Measurements from ENCODE around the gene PLD4. TPM values are rescaled to one million over a fixed set of nuclear protein-coding genes. Genes with fewer than 3 reads are reported as not detected.
"Not testable (repeated sequence)": the region's sequence is repeated elsewhere in the genome, so short reads cannot be mapped to it uniquely, and the experiment has no call there.

Gene PLD4
- total RNA-seq, 2 experiments from 2014 or later, result not detected

GRCh38 chr14:104882325-104882973 lies 42.2 kb upstream of the PLD4 start:
- intact Hi-C loops (cut with micrococcal nuclease), result no loop called here
- POLR2A ChIA-PET, result no interaction called here
- Mint-ChIP-seq H3K27ac (no peak overlapping the region), H3K9me3 (no peaks in the 10 kb centered on the region), H3K4me1 (ENCODE audit: low read depth) (no peaks in the 10 kb centered on the region), H3K4me3 (no peak overlapping the region), H3K27me3 (no peaks in the 10 kb centered on the region), H3K36me3 (no peaks in the 10 kb centered on the region)
- CTCF ChIA-PET, result no interaction called here
- peak; percentile 28 for DNase-seq

DNA sequence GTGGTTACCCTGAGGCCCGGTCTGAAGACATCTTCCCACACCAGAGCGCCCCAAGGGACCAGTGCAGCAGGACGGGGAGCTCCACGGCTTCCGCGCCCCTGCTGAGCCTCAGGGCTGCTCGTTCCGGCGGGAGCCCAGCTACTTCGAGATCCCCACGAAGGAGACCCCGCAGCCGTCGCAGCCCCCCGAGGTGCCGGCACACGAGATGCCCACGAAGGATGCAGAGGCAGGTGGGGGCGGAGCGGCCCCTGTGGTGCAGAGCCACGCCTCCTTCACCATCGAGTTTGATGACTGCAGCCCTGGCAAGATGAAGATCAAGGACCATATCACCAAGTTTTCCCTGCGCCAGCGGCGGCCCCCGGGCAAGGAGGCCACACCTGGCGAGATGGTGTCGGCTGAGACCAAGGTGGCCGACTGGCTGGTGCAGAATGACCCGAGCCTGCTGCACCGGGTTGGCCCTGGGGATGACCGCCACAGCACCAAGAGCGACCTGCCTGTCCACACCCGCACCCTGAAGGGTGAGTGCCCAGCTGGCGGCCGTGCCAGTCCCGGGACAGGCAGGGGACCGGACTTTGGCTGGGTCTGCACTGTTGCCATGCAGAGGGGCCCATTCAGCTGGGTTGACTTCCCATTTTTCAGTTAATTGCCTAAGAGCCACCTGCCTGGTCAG lies 41.6 kb upstream of the PLD4 start:
- Mint-ChIP-seq H3K27me3 (no peaks in the 10 kb centered on the region), H3K27ac (no peak overlapping the region), H3K4me1 (ENCODE audit: low read depth) (no peaks in the 10 kb centered on the region), H3K9me3 (no peaks in the 10 kb centered on the region), H3K4me3 (no peak overlapping the region), H3K36me3 (no peaks in the 10 kb centered on the region)
- CTCF ChIA-PET, result no interaction called here
- POLR2A ChIA-PET, result no interaction called here
- intact Hi-C loops (cut with micrococcal nuclease), result no loop called here
- no peak for DNase-seq

- no peaks in the 10 kb centered on the region for H3K4me1 Mint-ChIP-seq (ENCODE audit: low read depth)
- POLR2A ChIA-PET, result no interaction called here
- no peak for DNase-seq
- no peaks in the 10 kb centered on the region for H3K9me3 Mint-ChIP-seq
- no peak overlapping the region for H3K4me3 Mint-ChIP-seq
- H3K27ac Mint-ChIP-seq, result no peak overlapping the region
- CTCF ChIA-PET, result no interaction called here
- intact Hi-C loops (cut with micrococcal nuclease), result no loop called here
- H3K27me3 Mint-ChIP-seq, result no peaks in the 10 kb centered on the region
- H3K36me3 Mint-ChIP-seq, result no peaks in the 10 kb centered on the region
Measured at GRCh38 chr14:104883681-104884361, 40.9 kb upstream of the PLD4 start.

GRCh38 chr14:104884381-104884780 lies 40.3 kb upstream of the PLD4 start:
- H3K4me1 Mint-ChIP-seq (ENCODE audit: low read depth), result not testable (repeated sequence)

DNA sequence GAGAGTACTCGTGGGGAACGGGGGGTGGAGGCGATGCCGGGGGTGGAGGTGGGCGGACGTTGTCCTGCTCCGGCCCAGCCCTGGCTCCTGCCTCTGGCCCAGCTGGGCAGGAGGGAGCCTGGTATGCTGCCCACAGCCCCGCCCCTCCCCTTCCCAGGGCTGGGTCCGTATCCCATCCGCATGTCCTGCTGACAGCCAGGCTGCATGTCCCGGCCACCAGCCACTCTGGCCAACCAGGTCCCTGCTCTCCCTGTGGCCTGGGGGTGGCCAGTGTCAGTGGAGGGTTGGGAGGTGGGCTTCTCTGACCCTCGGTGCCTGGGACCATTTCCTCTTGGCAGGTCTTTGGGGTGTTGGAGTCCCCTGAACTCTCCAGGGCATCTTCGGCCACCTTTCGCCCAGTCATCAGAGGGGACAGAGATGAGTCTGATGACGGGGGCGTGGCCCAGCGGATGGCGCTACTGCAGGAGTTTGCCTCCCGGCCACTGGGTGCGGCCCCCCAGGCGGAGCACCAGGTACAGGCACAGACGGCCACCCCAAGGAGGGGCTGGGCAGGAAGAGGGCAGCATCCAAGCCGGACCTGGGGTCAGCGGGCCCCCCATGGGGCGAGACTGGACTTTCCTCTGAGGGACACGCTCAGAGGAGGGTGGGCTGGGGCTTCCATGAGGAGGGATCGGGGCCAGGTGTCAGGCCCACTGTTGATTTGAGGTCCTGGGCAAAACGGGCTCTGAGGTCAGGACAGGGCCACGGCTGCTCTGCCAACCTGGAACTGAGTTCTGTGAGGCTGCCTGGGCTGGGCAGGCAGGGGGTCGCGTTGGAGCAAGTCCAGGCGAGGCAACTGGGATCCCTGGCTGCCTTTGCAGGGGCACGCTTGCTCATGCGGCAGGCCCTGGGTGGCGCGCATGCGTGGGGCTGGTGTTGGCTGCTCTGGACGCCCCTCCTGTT lies 39.4 kb upstream of the PLD4 start:
- Mint-ChIP-seq H3K4me3 (no peak overlapping the region), H3K36me3 (no peaks in the 10 kb centered on the region), H3K27ac (no peak overlapping the region), H3K9me3 (no peaks in the 10 kb centered on the region), H3K4me1 (ENCODE audit: low read depth) (no peaks in the 10 kb centered on the region), H3K27me3 (no peaks in the 10 kb centered on the region)
- intact Hi-C loops (cut with micrococcal nuclease), result no loop called here
- ChIA-PET CTCF (no interaction called here), POLR2A (no interaction called here)
- DNase-seq, result no peak

More at GRCh38 chr14:104884381-104884780, 40.3 kb upstream of the PLD4 start:
- intact Hi-C loops (cut with micrococcal nuclease); CTCF ChIA-PET; H3K27ac Mint-ChIP-seq; H3K36me3 Mint-ChIP-seq; DNase-seq; H3K4me3 Mint-ChIP-seq; H3K27me3 Mint-ChIP-seq; H3K9me3 Mint-ChIP-seq; POLR2A ChIA-PET: not testable (repeated sequence)

- H3K27ac Mint-ChIP-seq, result no peak overlapping the region
- POLR2A ChIA-PET, result no interaction called here
- DNase-seq, result no peak
- intact Hi-C loops (cut with micrococcal nuclease), result no loop called here
- CTCF ChIA-PET, result interaction anchor here (1.6 kb wide), 1 partner anchor 10 kb away, joined by 5 read pairs; no protein-coding TSS in a partner anchor
- no peaks in the 10 kb centered on the region for H3K9me3 Mint-ChIP-seq
- no peaks in the 10 kb centered on the region for H3K4me1 Mint-ChIP-seq (ENCODE audit: low read depth)
- H3K36me3 Mint-ChIP-seq, result no peaks in the 10 kb centered on the region
- no peaks in the 10 kb centered on the region for H3K27me3 Mint-ChIP-seq
- H3K4me3 Mint-ChIP-seq, result no peak overlapping the region
Measured at GRCh38 chr14:104885973-104886689, 38.5 kb upstream of the PLD4 start.

DNA sequence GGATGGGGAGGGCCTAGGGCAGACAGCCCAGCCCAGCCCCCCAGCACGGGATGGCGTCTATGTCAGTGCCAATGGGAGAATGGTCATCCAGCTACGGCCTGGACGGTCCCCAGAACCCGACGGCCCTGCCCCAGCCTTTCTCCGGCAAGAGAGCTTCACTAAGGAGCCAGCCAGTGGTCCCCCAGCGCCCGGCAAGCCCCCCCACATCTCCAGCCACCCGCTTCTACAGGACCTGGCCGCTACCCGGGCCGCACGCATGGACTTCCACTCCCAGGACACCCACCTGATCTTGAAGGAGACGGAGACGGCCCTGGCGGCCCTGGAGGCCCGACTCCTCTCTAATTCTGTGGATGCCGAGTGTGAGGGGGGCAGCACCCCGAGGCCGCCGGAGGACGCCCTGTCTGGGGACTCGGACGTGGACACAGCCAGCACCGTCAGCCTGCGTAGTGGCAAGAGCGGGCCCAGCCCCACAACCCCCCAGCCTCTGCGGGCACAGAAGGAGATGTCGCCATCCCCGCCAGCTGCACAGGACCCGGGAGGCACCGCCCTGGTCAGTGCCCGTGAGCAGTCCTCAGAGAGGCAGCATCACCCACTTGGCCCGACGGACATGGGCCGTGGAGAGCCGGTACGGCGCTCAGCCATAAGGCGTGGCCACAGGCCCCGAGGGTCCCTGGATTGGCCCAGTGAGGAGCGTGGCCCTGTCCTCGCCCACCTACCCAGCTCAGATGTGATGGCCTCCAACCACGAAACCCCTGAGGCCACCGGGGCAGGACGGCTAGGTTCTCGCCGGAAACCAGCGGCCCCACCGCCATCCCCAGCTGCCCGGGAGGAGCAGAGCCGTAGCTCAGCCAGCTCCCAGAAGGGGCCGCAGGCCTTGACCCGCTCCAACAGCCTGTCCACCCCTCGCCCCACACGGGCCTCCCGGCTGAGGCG lies 37.7 kb upstream of the PLD4 start:
- no peaks in the 10 kb centered on the region for H3K27me3 Mint-ChIP-seq
- intact Hi-C loops (cut with micrococcal nuclease), result no loop called here
- no peak overlapping the region for H3K4me3 Mint-ChIP-seq

DNA sequence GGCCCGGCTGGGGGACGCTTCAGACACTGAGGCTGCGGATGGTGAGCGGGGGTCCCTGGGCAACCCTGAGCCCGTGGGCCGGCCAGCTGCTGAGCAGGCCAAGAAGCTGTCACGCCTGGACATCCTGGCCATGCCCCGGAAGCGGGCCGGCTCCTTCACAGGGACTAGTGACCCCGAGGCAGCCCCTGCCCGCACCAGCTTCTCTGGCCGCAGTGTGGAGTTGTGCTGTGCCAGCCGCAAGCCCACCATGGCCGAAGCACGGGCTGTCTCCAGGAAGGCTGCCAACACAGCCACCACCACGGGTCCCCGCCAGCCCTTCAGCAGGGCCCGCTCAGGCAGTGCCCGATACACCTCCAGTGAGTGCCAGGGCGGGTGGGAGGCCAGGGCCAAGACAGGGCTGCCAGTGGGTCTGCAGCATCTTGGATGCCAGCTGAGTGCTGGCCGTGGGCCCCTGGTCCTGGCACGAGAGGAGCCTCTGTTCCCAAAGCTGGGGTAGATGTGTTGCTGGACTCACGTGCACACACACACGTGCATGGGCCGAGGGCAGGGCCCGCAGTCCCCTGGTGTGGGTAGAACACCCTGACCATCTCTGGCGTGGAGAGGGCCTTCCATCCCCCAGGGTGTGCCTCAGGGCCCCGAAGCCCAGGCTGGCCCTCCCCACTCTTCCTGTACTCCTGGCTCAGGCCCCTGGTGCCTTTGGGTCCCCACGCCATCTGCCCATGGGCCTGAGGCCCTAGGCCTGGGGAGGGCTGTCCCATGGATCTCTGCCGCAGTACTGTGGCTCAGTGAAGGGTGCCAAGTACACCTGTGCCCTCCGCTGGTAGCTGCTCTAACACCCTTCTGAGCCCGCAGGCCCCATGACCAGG lies 36.8 kb upstream of the PLD4 start:
- Mint-ChIP-seq H3K9me3 (no peaks in the 10 kb centered on the region), H3K27ac (no peak overlapping the region), H3K36me3 (no peaks in the 10 kb centered on the region), H3K27me3 (no peaks in the 10 kb centered on the region), H3K4me1 (ENCODE audit: low read depth) (no peaks in the 10 kb centered on the region), H3K4me3 (no peak overlapping the region)
- CTCF ChIA-PET, result interaction anchor here (1.6 kb wide), 1 partner anchor 9 kb away, joined by 5 read pairs; no protein-coding TSS in a partner anchor
- DNase-seq, result no peak
- intact Hi-C loops (cut with micrococcal nuclease), result no loop called here
- POLR2A ChIA-PET, result interaction anchor here (0.5 kb wide), 1 partner anchor 17 kb away, joined by 3 read pairs; no protein-coding TSS in a partner anchor

More for the DNA sequence above, 37.7 kb upstream of the PLD4 start:
- no peaks in the 10 kb centered on the region for H3K36me3 Mint-ChIP-seq
- H3K4me1 Mint-ChIP-seq (ENCODE audit: low read depth), result no peaks in the 10 kb centered on the region
- H3K9me3 Mint-ChIP-seq, result no peaks in the 10 kb centered on the region
- no peak for DNase-seq
- CTCF ChIA-PET, result interaction anchor here (1.6 kb wide), 1 partner anchor 10 kb away, joined by 5 read pairs; no protein-coding TSS in a partner anchor
- POLR2A ChIA-PET, result no interaction called here
- H3K27ac Mint-ChIP-seq, result no peak overlapping the region

DNA sequence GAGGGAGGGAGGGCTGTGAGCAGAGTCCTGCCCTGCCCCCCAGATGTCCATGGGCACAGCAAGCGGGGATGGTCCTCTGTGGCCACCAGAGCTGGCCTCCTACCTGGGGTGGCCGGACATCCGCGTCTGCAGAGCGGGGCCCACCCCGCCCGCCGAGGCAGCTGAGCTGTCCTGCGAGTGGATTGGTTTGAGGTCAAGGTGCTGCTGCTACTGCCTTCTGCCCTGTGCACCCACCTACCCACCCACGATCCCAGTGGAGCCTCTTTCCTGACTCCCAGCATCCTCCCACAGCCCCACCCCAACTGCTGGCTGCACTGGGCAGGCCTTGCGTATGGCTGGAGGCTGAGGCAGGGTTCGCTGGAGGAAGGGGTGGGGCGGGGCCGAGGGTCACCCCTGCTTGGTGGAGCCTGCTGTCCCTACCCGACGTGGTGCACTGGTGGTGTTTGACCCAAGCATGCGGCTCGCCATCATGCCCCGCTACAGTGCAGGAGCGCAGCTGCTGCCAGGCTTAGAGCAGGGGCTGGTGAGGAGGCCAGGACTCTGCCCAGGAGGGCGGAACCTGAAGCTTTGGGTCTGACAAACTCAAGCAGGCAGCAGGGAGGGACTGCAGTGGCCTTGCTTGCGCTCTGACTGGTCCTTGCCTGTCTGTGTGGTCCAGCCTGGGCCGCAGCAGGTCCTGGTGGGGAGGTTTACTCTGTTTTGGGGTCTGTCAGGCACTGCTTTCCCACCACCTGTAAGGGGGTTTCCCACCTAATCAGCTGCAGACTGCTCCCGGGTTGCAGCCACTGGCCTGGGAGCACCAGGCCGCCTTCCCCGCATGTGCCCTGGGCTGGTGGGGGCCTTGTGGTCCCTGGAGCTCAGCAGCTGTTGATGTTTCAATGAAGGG lies 35.9 kb upstream of the PLD4 start:
- ChIA-PET CTCF (no interaction called here), POLR2A (interaction anchor here (0.5 kb wide), 1 partner anchor 17 kb away, joined by 3 read pairs; no protein-coding TSS in a partner anchor)
- no peaks in the 10 kb centered on the region for H3K27me3 Mint-ChIP-seq
- no peak overlapping the region for H3K27ac Mint-ChIP-seq
- H3K4me1 Mint-ChIP-seq (ENCODE audit: low read depth), result no peaks in the 10 kb centered on the region
- no peaks in the 10 kb centered on the region for H3K9me3 Mint-ChIP-seq
- intact Hi-C loops (cut with micrococcal nuclease), result no loop called here
- no peak for DNase-seq
- no peak overlapping the region for H3K4me3 Mint-ChIP-seq
- no peaks in the 10 kb centered on the region for H3K36me3 Mint-ChIP-seq
